Dermis microvascular lymphatic vessel endothelial cell (primary cell): ENCODE data around the gene F11. TPM values are rescaled to one million over a fixed set of nuclear protein-coding genes. Genes with fewer than 3 reads are reported as not detected.
"Not testable (repeated sequence)": the region's sequence is repeated elsewhere in the genome, so short reads cannot be mapped to it uniquely, and the experiment has no call there.

Experiments
- DNase-seq, 2 donors: peaks; one replicate each; pipeline versions ENCODE4 v3.0.0 to v3.0.0-alpha.2; 2010; ENCODE audit warnings: low read depth in 2 of 2
- total RNA-seq: library from RNA; depleted of rRNA; stranded (reverse); fragments of >200 nt; gene quantifications from 2 replicates; pipeline ENCODE4 v1.2.1, GENCODE V29; 2014

F11 gene
- total RNA-seq, 1 donor from 2014 or later = not detected

DNA sequence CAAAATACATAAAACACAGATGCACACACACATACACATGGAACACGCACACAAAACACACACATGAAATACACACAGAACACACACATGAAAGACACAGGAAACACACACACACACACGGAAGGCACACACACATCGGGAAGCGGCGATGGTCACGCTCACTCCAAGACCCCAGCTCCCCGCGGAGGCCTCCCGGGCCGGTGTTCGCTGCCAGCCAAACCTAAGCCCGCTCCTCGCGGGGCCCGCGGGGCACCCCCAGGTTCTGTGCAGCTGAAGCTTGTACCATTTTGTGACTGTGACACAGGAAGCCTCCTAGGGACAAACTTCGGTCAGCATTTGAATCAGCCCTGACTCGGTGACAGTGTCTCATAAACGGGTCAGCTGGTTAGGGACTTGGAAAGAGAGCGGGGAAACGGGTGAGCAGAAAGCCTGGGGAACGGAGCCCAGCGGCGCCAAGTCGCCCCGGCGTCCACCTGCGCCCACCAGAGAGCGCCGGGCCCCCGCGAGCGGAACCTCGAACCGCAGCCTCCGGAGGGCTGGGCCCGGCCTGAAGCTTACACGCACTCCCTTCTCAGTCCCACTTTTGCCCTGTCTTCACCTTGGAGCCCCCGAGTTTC lies 32.1 kb downstream of the F11 start:
- DNase-seq = no peak

DNA sequence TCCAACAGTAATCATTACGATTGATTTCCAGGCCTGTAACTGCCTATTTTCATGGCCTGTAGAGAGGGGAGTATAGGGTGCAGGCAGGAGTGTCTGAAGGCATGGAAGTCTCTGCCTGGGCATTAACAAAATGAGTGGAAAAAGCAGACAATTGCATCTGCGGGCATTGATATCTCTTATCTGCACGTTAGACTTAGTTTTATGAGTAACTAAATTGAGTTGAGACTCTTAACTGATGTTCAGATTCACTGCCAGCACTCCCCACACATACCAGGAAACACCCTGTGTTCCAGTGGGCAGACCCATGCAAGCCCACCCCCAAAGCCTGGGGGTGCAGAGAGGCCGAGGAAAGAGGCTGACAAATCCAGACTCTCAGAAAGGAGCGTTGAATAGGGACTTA lies 33.3 kb downstream of the F11 start:
- DNase-seq = no peak

DNA sequence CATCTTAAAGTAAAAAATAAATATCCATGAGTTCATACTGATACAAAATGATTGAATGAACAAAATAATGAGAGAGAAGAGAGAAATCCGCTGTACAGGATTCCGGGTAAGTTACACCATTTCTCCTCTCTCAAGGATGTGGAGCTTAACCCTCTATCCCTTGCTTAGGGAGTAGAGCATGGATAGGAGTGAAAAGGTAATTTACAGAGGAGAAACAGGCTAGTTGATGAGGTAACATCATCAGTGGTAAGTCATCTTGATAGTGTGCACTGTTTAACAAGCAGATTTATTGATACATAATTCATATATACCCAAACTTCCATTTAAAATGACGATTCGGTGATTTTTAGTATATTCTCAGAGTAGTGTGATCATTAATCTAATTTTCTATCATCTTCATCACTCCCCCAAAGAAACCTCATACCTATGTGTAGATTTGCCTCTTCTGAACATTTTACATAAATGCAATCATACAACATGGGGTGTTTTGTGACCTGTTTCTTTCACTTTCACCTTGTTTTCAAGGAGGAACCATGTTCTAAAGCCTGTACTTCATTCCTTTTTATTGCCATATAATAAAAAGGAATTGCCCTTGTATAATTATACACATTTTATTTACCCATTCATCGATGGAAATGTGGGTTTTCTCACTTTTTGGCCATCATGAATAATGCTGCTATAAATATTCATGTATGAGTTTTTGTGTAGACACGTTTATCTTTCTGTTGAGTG lies 34.8 kb downstream of the F11 start:
- DNase-seq = no peak

DNA sequence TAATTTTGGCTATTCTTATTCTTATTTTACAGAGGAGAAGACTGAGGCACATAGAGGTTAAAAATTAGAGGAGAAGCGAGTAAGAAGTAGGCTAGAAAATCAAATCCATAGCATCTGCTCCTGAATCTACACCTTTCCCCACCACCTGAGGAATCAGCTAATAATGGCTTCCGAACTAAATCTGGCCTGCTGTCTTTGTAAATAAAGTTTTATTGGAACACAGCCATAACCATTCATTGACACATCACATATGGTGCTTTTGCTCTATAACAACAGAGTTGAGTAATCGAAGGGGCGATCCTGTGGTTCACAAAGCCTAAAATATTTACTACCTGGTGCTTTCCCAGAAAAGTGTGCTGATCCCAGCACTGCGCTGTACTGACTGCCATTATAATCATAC lies 38.2 kb downstream of the F11 start:
- no peak for DNase-seq

DNA sequence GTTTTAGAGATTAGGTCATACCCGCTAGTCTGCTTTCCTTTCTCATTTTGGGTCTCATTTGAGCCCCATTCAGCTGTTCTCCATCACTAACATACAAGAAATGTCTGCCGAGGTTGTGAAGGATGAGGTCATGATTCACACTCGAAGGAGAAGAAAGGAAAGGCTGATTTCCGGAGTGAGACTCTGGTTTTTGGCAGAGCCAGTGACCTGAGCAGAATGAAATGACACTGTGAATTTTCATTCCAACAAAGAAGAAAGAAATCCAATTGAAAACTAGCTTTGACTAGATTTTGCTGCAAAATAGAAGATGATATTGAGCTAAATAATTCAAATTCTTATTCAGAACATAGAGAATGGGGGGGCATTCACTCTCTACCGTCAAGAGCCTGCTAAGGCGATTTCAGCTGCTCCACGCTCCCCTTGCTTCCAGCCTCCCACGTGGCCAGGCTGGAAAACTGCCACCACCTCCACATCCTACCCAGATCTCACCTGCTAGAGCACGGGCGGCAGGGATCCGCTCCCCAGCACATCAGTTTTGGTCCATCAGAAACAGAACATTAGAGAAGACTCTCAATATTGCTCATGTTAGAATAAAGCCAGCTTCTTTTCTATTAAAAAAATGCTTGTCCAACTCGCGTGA lies 39.0 kb downstream of the F11 start:
- no peak for DNase-seq

DNA sequence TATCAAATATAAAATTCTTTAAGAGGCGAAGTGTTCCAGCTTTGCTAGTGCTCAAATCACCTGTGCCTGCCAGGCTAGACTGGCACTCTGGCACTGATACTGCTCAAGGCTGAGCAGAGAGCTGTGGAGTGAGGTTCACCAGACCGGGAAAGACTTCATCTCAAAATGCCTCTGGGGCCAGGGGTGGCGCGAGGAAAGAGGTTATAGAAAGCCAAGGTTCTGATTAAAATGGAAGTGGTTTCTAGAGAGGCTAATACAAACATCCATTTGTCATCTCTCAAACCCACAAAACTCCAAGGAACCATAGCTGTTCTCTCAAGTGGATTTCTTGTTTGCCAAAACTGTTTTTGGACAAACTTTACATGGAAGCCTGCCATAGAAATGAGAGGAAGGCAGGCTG lies 41.5 kb downstream of the F11 start:
- no peak for DNase-seq

DNA sequence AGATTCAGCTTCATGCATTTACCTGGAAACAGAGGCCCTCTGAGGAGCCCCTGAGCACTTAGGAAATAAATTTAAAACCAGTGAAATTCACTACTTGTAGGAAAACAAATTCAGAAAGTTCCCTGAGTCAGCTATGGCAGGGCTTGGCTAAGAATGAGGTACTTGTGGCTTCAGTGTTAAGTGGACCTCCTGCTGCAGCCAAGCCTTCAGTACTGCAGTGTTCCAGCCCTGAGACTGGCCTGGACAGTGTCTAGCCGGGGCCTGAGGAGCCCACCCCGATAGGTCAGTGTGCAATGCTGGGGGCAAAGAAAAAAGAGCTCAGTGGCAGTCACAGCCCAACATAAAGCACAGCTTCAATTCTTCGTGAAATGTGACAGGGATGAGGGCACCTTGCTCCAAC lies 41.9 kb downstream of the F11 start:
- no peak for DNase-seq

DNA sequence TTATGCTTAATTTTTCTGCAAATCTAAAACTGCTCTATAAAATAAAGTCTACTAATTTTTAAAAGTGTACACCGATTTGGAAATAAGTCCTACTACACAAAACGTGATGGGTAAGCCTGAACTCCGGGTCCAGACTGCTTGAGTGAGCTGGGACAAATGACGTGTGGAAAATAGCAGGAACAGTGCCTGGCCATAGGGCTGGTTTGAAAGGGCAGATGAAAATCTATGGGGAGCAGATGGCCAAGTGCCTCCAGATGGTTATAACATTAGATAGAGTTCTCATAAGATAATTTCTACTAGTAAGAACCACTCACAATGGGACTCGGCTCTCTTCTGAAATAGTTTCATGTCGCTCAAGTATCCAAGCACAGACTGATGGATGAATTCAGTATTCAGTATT lies 52.5 kb downstream of the F11 start:
- DNase-seq = no peak

DNA sequence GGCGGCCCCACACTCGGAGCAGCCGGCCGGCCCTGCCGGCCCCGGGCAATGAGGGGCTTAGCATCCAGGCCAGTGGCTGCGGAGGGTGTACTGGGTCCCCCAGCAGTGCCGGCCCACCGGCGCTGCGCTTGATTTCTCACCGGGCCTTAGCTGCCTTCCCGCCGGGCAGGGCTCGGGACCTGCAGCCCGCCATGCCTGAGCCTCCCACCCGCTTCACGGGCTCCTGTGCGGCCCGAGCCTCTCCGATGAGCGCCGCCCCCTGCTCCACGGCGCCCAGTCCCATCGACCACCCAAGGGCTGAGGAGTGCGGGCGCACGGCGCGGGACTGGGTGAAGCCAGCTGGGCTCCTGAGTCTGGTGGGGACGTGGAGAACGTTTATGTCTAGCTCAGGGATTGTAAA lies 58.7 kb downstream of the F11 start:
- DNase-seq = not testable (repeated sequence)

DNA sequence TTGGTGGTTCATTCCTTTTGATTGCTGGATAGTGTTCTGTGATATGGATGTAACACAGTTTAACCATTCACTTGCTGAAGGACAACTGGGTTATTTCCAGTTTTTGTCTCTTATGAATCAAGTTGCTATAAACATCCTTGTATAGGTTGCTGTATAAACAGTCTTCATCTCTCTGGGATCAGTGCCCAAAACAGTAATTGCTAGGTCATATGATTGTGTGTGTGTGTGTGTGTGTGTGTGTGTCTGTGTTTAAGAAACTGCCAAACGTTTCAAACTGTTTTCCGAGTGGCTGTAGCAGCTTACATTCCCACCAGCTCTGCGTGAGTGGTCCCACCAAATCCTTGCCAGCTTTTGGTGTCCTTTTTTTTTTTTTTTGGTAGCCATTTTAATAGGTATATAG lies 60.4 kb downstream of the F11 start:
- DNase-seq = no peak

DNA sequence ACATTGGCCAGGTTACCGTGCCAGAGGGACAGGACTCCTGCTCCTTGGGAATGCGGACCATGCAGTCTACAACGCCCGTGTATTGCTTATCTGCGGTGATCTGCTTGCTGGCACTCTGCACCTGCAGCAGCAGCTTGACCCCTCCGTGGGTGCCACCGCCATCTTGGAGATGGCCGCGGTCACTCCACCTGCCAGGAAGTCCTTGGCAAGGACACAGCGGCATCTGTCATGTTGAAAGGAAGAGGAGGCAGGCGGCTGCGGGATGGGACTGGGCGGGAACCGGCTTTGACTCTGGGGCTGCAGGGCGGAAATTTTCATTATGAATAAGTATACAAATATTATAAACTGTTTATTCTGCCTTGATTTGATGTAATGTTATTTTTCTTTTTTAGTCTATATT lies 63.4 kb downstream of the F11 start:
- DNase-seq = no peak

DNA sequence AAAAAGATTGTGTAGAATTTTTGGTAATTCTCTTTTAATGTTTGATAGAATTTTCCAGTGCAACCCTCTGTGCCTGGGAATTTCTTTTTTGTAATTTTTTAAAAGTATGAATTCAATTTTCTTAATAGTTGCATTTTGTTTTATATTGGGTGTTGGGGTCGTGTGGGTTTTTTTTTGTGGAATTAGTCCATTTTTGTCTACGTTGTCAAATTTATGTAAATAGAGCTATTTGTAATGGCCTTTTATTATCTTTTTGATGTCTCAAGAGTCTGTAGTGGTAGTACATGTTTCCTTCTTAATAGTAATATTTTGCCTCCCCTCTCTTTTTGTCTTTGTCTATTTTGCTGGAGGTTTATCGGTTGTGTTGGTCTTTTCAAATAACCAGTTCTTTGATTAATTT lies 64.4 kb downstream of the F11 start:
- DNase-seq = no peak

DNA sequence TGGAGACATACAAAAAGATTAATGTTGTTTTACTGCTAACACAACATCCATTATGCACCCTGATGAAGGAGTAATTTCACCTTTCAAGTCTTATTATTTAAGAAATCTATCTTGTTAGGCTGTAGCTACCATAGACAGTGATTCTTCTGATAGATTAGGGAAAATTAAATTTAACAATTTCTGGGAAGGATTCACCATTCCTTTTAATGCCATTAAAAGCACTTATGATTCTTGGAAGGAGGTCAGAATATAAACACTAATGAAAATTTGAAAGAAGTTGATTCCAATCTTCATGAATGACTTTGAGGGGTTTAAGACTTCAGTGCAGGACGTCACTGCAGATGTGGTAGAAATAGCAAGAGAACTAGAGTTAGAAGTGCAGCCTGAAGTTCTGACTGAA lies 69.8 kb downstream of the F11 start:
- no peak for DNase-seq

Other genes with a start within 250 kb of the F11 start
- 0.51 and 0.76 TPM in 2 replicates for gene TLR3, start 197.0 kb upstream of the F11 start, total RNA-seq
- gene FAM149A, start 161.5 kb upstream of the F11 start, total RNA-seq = 0.13 TPM in 2 replicates
- gene CYP4V2, start 74.6 kb upstream of the F11 start, total RNA-seq = 3.1 and 4.3 TPM in 2 replicates
- 0.26 and 1.1 TPM in 2 replicates for gene KLKB1, start 38.7 kb upstream of the F11 start, total RNA-seq